ENCODE measurements around the gene P2RY2. TPM values are rescaled to one million over a fixed set of nuclear protein-coding genes. Genes with fewer than 3 reads are reported as not detected.
A peak's percentile ranks its signal among the peaks of the same experiment; 100 is the strongest.
"Not testable (repeated sequence)": the region's sequence is repeated elsewhere in the genome, so short reads cannot be mapped to it uniquely, and the experiment has no call there.

Gene P2RY2
- total RNA-seq, 2 experiments from 2014 or later, result not detected

DNA sequence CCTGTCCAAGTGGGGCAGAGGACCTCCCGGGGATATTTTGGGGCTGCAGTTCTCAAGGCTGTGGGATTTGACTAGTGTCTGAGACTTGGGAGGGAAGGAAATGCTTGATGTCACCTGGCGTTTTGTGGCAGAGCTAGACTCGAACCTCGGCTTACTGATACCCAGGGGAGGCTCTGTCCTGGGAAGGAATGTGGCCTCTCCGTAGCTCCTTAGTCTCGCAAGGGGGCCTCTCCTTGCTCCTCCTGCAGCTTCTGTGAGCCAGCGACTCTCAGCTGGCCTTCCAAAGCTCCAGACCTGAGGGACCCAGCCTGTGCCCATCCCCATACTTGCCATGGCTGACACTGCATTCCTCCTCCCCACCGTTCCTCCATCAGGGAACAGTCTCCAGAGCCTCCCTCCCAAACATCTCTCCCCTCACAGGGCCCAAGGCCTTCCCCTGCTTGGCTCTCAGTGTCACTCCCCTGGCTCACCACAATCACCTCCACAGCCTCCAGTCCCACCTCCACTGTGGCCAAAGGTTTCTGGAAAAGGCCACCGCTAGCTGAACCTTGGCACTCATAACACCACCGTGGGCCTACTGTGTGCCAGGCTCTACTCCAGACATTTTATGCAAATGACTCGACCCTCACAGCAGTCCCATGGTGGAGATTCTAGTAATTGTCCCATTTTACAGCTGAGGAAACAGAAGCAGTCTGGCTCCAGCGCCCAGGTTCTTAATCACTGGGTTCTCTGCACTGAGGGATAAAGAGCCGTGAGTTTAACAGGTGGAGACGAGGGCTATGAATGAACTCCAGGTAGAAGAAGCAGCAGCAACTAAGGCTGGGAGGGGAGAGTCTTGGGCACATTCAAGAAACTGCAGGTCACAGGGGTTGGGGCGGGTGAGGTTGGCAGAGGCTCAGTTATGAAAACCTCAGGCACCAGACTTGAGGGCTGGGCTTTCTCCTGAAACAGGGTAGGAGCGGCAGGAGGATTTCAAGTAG lies 12.1 kb downstream of the P2RY2 start:
- CTCF ChIA-PET, result no interaction called here

GRCh38 chr11:73230931-73231330 lies 12.8 kb downstream of the P2RY2 start:
- intact Hi-C loops (cut with DNase I, micrococcal nuclease), result no loop called here
- no peaks in the 10 kb centered on the region for H3K4me1 Mint-ChIP-seq (ENCODE audit: low read depth)
- no peak overlapping the region for H3K4me3 ChIP-seq (ENCODE audit: low read length)
- H3K27me3 ChIP-seq (ENCODE audit: control insufficient read depth in 1 of 2, insufficient read depth in 2 of 2, low read length in 2 of 2), result peaks cover 0 to 3% of the 10 kb centered on the region in 2 experiments
- H3K36me3 ChIP-seq (ENCODE audit: insufficient read depth, low read length), result no peaks in the 10 kb centered on the region
- no peaks in the 10 kb centered on the region for H3K9me3 Mint-ChIP-seq
- DNase-seq (no peak), ATAC-seq (ENCODE audit: poor library complexity) (no peak)
- no peak overlapping the region for H3K27ac ChIP-seq (ENCODE audit: low read depth in 1 of 2, low read length in 2 of 2)
- CTCF ChIA-PET, result no interaction called here
- no peaks in the 10 kb centered on the region for H3K4me1 ChIP-seq (ENCODE audit: insufficient read depth, low read length)
- no peaks in the 10 kb centered on the region for H3K9me3 ChIP-seq (ENCODE audit: control insufficient read depth in 1 of 2, insufficient read depth in 1 of 2, low read length in 2 of 2)
- no peaks in the 10 kb centered on the region for H3K36me3 Mint-ChIP-seq (ENCODE audit: low read depth)
- no peaks in the 10 kb centered on the region for H3K27me3 Mint-ChIP-seq
- H3K27ac Mint-ChIP-seq, result no peak overlapping the region
- TF ChIP-seq, protein P1, sequence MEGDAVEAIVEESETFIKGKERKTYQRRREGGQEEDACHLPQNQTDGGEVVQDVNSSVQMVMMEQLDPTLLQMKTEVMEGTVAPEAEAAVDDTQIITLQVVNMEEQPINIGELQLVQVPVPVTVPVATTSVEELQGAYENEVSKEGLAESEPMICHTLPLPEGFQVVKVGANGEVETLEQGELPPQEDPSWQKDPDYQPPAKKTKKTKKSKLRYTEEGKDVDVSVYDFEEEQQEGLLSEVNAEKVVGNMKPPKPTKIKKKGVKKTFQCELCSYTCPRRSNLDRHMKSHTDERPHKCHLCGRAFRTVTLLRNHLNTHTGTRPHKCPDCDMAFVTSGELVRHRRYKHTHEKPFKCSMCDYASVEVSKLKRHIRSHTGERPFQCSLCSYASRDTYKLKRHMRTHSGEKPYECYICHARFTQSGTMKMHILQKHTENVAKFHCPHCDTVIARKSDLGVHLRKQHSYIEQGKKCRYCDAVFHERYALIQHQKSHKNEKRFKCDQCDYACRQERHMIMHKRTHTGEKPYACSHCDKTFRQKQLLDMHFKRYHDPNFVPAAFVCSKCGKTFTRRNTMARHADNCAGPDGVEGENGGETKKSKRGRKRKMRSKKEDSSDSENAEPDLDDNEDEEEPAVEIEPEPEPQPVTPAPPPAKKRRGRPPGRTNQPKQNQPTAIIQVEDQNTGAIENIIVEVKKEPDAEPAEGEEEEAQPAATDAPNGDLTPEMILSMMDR (IDR thresholded peaks at IDR 0.05), result no peak
- no peak overlapping the region for H3K4me3 Mint-ChIP-seq
- POLR2A ChIA-PET, result no interaction called here

More for the DNA sequence above, 12.1 kb downstream of the P2RY2 start:
- Mint-ChIP-seq H3K4me3 (no peak overlapping the region), H3K36me3 (ENCODE audit: low read depth) (no peaks in the 10 kb centered on the region), H3K9me3 (no peaks in the 10 kb centered on the region), H3K4me1 (ENCODE audit: low read depth) (no peaks in the 10 kb centered on the region), H3K27me3 (no peaks in the 10 kb centered on the region), H3K27ac (no peak overlapping the region)
- Histone ChIP-seq H3K36me3 (ENCODE audit: insufficient read depth, low read length) (no peaks in the 10 kb centered on the region), H3K27me3 (ENCODE audit: control insufficient read depth in 1 of 2, insufficient read depth in 2 of 2, low read length in 2 of 2) (peaks cover 0 to 3% of the 10 kb centered on the region in 2 experiments), H3K4me3 (ENCODE audit: low read length) (no peak overlapping the region), H3K27ac (ENCODE audit: low read depth in 1 of 2, low read length in 2 of 2) (no peak overlapping the region), H3K4me1 (ENCODE audit: insufficient read depth, low read length) (no peaks in the 10 kb centered on the region), H3K9me3 (ENCODE audit: control insufficient read depth in 1 of 2, insufficient read depth in 1 of 2, low read length in 2 of 2) (no peaks in the 10 kb centered on the region)
- intact Hi-C loops (cut with DNase I, micrococcal nuclease), result no loop called here
- POLR2A ChIA-PET, result no interaction called here
- no peak for ATAC-seq (ENCODE audit: poor library complexity)
- DNase-seq, result peak in 1 of 14 experiments; percentile 11
- TF ChIP-seq, protein P1 (IDR thresholded peaks at IDR 0.05), result no peak

- POLR2A ChIA-PET; H3K9me3 ChIP-seq (ENCODE audit: control insufficient read depth in 1 of 2, insufficient read depth in 1 of 2, low read length in 2 of 2); DNase-seq; H3K27ac Mint-ChIP-seq; H3K27ac ChIP-seq (ENCODE audit: low read depth in 1 of 2, low read length in 2 of 2); H3K36me3 ChIP-seq (ENCODE audit: insufficient read depth, low read length); ATAC-seq (ENCODE audit: poor library complexity); CTCF ChIA-PET; H3K4me3 ChIP-seq (ENCODE audit: low read length); H3K4me3 Mint-ChIP-seq; H3K27me3 ChIP-seq (ENCODE audit: control insufficient read depth in 1 of 2, insufficient read depth in 2 of 2, low read length in 2 of 2); H3K4me1 Mint-ChIP-seq (ENCODE audit: low read depth); H3K36me3 Mint-ChIP-seq (ENCODE audit: low read depth); H3K27me3 Mint-ChIP-seq; intact Hi-C loops (cut with DNase I, micrococcal nuclease); H3K4me1 ChIP-seq (ENCODE audit: insufficient read depth, low read length); H3K9me3 Mint-ChIP-seq: not testable (repeated sequence)
These were observed 14.4 kb downstream of the P2RY2 start for GRCh38 chr11:73232487-73232886.
